Adipose tissue (tissue), 3 donors: ENCODE measurements around the gene GYPA. TPM values are rescaled to one million over a fixed set of nuclear protein-coding genes. Genes with fewer than 3 reads are reported as not detected.
"Not testable (repeated sequence)": the region's sequence is repeated elsewhere in the genome, so short reads cannot be mapped to it uniquely, and the experiment has no call there.

ENCODE experiments used
- H3K27ac ChIP-seq: one replicate; pipeline ENCODE4 v1.5.1; 2013; ENCODE audit warnings: low read depth, low read length
- WGBS, 3 donors: extraction: QIAGEN DNeasy Blood & Tissue Kit; methylation state at CpG; one replicate each; pipeline ENCODE4 v1.1.7; 2013; 5-methylcytosine and 5-hydroxymethylcytosine counted together
- polyA plus RNA-seq, 3 donors: library from polyadenylated mRNA; stranded (reverse); fragments of 200-250 nt; gene quantifications; one replicate each; pipeline ENCODE4 v1.2.3, GENCODE V29; 2013
- donor health status: healthy with polysubstance abuse.
- donor health status: Bipolar disorder and iron deficiency.
- donor health status: healthy.

GYPA gene
- polyA plus RNA-seq, result not detected

GRCh38 chr4:144140594-144141295, at the start of gene GYPA:
TSS of gene GYPA (minus strand) at chr4:144140718. CDS start at chr4:144140635, 83 bp downstream.
- 77 to 90% (median 78%) methylated on average over 4 of the region's 4 CpGs for WGBS, 3 donors
- not testable (repeated sequence) for H3K27ac ChIP-seq

- 13 to 48% (median 45%) methylated on average over 2 of the region's 2 CpGs for whole genome bisulfite sequencing, 3 donors
- no peak overlapping the region for H3K27ac ChIP-seq
These were observed 49.5 kb upstream of the GYPA start for GRCh38 chr4:144190009-144190408.

- WGBS, 3 donors, result 26 to 47% (median 45%) methylated on average over 3 of the region's 3 CpGs
- H3K27ac ChIP-seq, result no peak overlapping the region
These were observed 48.6 kb upstream of the GYPA start for GRCh38 chr4:144189121-144189520.

- no peak overlapping the region for H3K27ac ChIP-seq
These were observed 44.6 kb upstream of the GYPA start for GRCh38 chr4:144185086-144185485.

- H3K27ac ChIP-seq, result no peak overlapping the region
- 63 to 75% (median 71%) methylated on average over 2 of the region's 2 CpGs for WGBS, 3 donors
These were observed 42.6 kb upstream of the GYPA start for GRCh38 chr4:144183165-144183564.

- no peak overlapping the region for H3K27ac ChIP-seq
- 75 to 78% (median 77%) methylated on average over 8 of the region's 8 CpGs for WGBS, 3 donors
These were observed 40.9 kb upstream of the GYPA start for GRCh38 chr4:144181391-144181790.

- H3K27ac ChIP-seq, result no peak overlapping the region
- WGBS, 3 donors, result 77 to 88% (median 84%) methylated on average over 1 of the region's 1 CpG
These were observed 38.7 kb upstream of the GYPA start for GRCh38 chr4:144179152-144179739.

GRCh38 chr4:144178414-144178813, 37.9 kb upstream of the GYPA start:
- H3K27ac ChIP-seq, result no peak overlapping the region
- 41 to 53% (median 45%) methylated on average over 2 of the region's 2 CpGs for WGBS, 3 donors

GRCh38 chr4:144176476-144176875, 36.0 kb upstream of the GYPA start:
- WGBS, 3 donors, result 74 to 89% (median 88%) methylated on average over 1 of the region's 1 CpG
- H3K27ac ChIP-seq, result no peak overlapping the region

- H3K27ac ChIP-seq, result no peak overlapping the region
- WGBS, 3 donors, result 2 to 4% (median 4%) methylated on average over 5 of the region's 5 CpGs
These were observed 34.0 kb upstream of the GYPA start for GRCh38 chr4:144174401-144175067.

- H3K27ac ChIP-seq, result no peak overlapping the region
- WGBS, 3 donors, result 63 to 87% (median 75%) methylated on average over 2 of the region's 2 CpGs
These were observed 31.2 kb upstream of the GYPA start for GRCh38 chr4:144171697-144172096.

GRCh38 chr4:144169211-144169610, 28.7 kb upstream of the GYPA start:
- WGBS, 3 donors, result 87 to 92% (median 91%) methylated on average over 3 of the region's 3 CpGs
- H3K27ac ChIP-seq, result no peak overlapping the region

- H3K27ac ChIP-seq, result no peak overlapping the region
- WGBS, 3 donors, result 89 to 94% (median 93%) methylated on average over 2 of the region's 2 CpGs
These were observed 13.5 kb upstream of the GYPA start for GRCh38 chr4:144154044-144154443.

- H3K27ac ChIP-seq, result not testable (repeated sequence)
- WGBS, 3 donors, result 35 to 49% (median 45%) methylated on average over 4 of the region's 4 CpGs
These were observed 2.3 kb upstream of the GYPA start for GRCh38 chr4:144142690-144143326.

GRCh38 chr4:144141493-144141892, 975 bp upstream of the GYPA start:
- H3K27ac ChIP-seq, result no peak overlapping the region
- WGBS, 3 donors, result 80 to 88% (median 83%) methylated on average over 2 of the region's 2 CpGs

GRCh38 chr4:144139991-144140390, 527 bp downstream of the GYPA start:
- WGBS, 3 donors, result 71 to 79% (median 73%) methylated on average over 4 of the region's 4 CpGs
- not testable (repeated sequence) for H3K27ac ChIP-seq

- H3K27ac ChIP-seq, result not testable (repeated sequence)
- WGBS, 3 donors, result 79 to 88% (median 87%) methylated on average over 2 of the region's 2 CpGs
These were observed 971 bp downstream of the GYPA start for GRCh38 chr4:144139547-144139946.

- not testable (repeated sequence) for H3K27ac ChIP-seq
- WGBS, 3 donors, result 77 to 94% (median 93%) methylated on average over 4 of the region's 4 CpGs
These were observed 2.3 kb downstream of the GYPA start for GRCh38 chr4:144138239-144138638.
